HepG2 (cell line): ENCODE results near the gene LYSMD2.

Experiments
- NFRKB ChIP-seq: fragments of 450-650 bp; IDR thresholded peaks from 2 replicates; pipeline ENCODE4 v1.6.1; 2017
- POLR2A ChIP-seq, 2 experiments: IDR thresholded peaks; 2 replicates each; pipeline ENCODE4 v1.6.1; 2011; ENCODE audit warnings: low read depth in 2 of 2, low read length in 2 of 2, mild to moderate bottlenecking in 1 of 2, moderate library complexity in 1 of 2; ENCODE audit not compliant: insufficient read depth in 1 of 2
- POLR2AphosphoS5 ChIP-seq: IDR thresholded peaks from 2 replicates; pipeline ENCODE4 v1.6.1; 2012; ENCODE audit warnings: low read depth, low read length
- RORA ChIP-seq: sonication (generic); formaldehyde crosslinking; IDR thresholded peaks from 2 replicates; pipeline ENCODE4 v1.5.0; 2020; ENCODE audit warnings: mild to moderate bottlenecking, missing genetic modification reagents, moderate library complexity
- ZFP1 ChIP-seq: IDR thresholded peaks from 2 replicates; pipeline ENCODE4 v1.6.1; 2016
- ZNF12 ChIP-seq: sonication (generic); formaldehyde crosslinking; IDR thresholded peaks from 2 replicates; pipeline ENCODE4 v1.5.0; 2020; ENCODE audit warnings: missing genetic modification reagents
- ZNF510 ChIP-seq: sonication (generic); formaldehyde crosslinking; IDR thresholded peaks from 2 replicates; pipeline ENCODE4 v1.4.0; 2020; ENCODE audit warnings: low read depth, mild to moderate bottlenecking, missing genetic modification reagents
- TF ChIP-seq, protein P1 (sequence below): sonication (generic); formaldehyde crosslinking; IDR thresholded peaks from 2 replicates; pipeline ENCODE4 v1.5.0; 2020; ENCODE audit warnings: mild to moderate bottlenecking, missing genetic modification reagents, moderate library complexity
- TF ChIP-seq, protein P2 (sequence below): sonication (generic); formaldehyde crosslinking; IDR thresholded peaks from 2 replicates; pipeline ENCODE4 v1.4.0; 2020; ENCODE audit warnings: low read depth, mild to moderate bottlenecking, missing genetic modification reagents

DNA sequence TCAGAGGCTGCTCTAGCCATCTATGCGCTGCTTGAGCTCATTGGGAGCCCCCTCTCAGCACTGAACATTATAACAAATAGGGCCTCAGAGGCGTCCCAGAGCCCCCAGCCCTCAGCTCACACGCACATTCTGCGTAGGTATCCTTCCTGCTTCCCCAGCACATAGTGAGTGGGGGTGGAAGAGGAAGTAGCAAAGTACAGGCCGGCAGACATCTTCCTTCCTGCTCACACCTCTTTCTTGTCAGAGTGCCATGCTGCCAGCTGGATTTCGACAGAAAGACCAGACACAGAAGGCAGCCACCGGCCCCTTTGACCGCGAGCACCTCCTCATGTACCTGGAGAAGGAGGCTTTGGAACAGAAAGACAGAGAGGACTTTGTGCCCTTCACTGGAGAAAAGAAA, 30.6 kb upstream of the LYSMD2 start:
- TF ChIP-seq, protein P1, sequence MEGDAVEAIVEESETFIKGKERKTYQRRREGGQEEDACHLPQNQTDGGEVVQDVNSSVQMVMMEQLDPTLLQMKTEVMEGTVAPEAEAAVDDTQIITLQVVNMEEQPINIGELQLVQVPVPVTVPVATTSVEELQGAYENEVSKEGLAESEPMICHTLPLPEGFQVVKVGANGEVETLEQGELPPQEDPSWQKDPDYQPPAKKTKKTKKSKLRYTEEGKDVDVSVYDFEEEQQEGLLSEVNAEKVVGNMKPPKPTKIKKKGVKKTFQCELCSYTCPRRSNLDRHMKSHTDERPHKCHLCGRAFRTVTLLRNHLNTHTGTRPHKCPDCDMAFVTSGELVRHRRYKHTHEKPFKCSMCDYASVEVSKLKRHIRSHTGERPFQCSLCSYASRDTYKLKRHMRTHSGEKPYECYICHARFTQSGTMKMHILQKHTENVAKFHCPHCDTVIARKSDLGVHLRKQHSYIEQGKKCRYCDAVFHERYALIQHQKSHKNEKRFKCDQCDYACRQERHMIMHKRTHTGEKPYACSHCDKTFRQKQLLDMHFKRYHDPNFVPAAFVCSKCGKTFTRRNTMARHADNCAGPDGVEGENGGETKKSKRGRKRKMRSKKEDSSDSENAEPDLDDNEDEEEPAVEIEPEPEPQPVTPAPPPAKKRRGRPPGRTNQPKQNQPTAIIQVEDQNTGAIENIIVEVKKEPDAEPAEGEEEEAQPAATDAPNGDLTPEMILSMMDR (CRISPR knock-in tag): no peak
- TF ChIP-seq, protein P2, sequence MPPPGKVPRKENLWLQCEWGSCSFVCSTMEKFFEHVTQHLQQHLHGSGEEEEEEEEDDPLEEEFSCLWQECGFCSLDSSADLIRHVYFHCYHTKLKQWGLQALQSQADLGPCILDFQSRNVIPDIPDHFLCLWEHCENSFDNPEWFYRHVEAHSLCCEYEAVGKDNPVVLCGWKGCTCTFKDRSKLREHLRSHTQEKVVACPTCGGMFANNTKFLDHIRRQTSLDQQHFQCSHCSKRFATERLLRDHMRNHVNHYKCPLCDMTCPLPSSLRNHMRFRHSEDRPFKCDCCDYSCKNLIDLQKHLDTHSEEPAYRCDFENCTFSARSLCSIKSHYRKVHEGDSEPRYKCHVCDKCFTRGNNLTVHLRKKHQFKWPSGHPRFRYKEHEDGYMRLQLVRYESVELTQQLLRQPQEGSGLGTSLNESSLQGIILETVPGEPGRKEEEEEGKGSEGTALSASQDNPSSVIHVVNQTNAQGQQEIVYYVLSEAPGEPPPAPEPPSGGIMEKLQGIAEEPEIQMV (CRISPR knock-in tag): no peak
- TF ChIP-seq POLR2A (IDR thresholded peaks at IDR 0.05; ENCODE audit: insufficient read depth in 1 of 2, low read depth in 2 of 2, low read length in 2 of 2) (no peak), RORA (CRISPR knock-in tag) (no peak), NFRKB (no peak), ZFP1 (no peak), POLR2AphosphoS5 (no peak), ZNF510 (CRISPR knock-in tag) (no peak), ZNF12 (no peak)
